Measurements from ENCODE around the gene SLC17A7. TPM values are rescaled to one million over a fixed set of nuclear protein-coding genes. Genes with fewer than 3 reads are reported as not detected.

Gene SLC17A7
- total and polyA plus RNA-seq, 2 of the 8 experiments (the other 6 are each of a cell fraction or from before 2014, with no cell fraction given): 2.7 to 3.0 TPM

DNA sequence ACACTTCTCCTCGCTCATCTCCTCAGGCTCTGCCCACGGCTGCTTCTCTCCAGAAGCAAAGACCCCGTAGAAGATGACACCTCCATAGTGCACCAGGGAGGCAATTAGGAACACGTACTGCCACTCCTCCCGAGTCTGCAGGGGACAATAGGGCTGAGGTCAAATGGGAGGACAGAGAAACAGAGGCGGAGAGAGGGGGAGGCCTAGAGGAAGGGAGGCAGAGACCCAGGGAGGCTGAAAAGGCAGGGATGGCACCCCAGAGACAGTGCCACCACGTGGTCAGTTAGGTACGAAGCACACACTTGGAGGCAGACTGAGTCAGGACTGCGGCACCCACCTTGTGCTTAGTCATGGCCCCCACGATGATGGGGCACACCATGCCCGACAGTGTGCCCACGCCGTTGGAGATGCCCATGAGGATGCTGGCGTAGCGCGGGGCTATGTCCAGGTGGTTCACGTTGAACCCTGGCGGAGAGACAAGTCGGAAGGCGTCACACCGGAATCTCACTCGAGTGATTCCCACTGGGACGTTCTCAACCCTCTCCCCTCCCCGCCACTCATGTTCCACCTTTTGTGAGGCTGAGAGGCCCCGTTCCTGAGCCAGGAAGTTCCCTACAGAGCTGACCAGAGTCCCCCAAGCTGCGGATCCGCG is 10.5 kb downstream of the SLC17A7 start (continued):
- TF ChIP-seq, protein P1, sequence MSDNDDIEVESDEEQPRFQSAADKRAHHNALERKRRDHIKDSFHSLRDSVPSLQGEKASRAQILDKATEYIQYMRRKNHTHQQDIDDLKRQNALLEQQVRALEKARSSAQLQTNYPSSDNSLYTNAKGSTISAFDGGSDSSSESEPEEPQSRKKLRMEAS (IDR thresholded peaks at IDR 0.05): peak; percentile 95
